HG02840 (cell line): ENCODE data around the gene CTBP2.

Experiments used
- ATAC-seq: cut with Tn5 transposase; IDR thresholded peaks from one replicate; pipeline ENCODE4 v1.9.1; 2021; ENCODE audit warnings: mild to moderate bottlenecking, moderate library complexity, moderate number of reproducible peaks; ENCODE audit not compliant: unreplicated experiment, low FRiP score

The CTBP2 gene

GRCh38 chr10:125159932-125160855 lies at the start of gene CTBP2:
TSS of gene CTBP2 (minus strand) at chr10:125160563.
- no peak for ATAC-seq

- ATAC-seq: no peak
Measured at GRCh38 chr10:125209591-125210355, 49.4 kb upstream of the CTBP2 start.

GRCh38 chr10:125208854-125209565 lies 48.6 kb upstream of the CTBP2 start:
- no peak for ATAC-seq

- ATAC-seq: no peak
Measured at GRCh38 chr10:125206623-125207022, 46.3 kb upstream of the CTBP2 start.

GRCh38 chr10:125205431-125205830 lies 45.1 kb upstream of the CTBP2 start:
- no peak for ATAC-seq

- no peak for ATAC-seq
Measured at GRCh38 chr10:125204400-125204799, 44.0 kb upstream of the CTBP2 start.

GRCh38 chr10:125203186-125203800 lies 42.9 kb upstream of the CTBP2 start:
- no peak for ATAC-seq

- ATAC-seq: peak; percentile 7
Measured at GRCh38 chr10:125201791-125202622, 41.6 kb upstream of the CTBP2 start.

- ATAC-seq: peak; percentile 82
Measured at GRCh38 chr10:125201108-125201524, 40.8 kb upstream of the CTBP2 start.

- no peak for ATAC-seq
Measured at GRCh38 chr10:125200396-125200795, 40.0 kb upstream of the CTBP2 start.

GRCh38 chr10:125199270-125199669 lies 38.9 kb upstream of the CTBP2 start:
- no peak for ATAC-seq

GRCh38 chr10:125194814-125195213 lies 34.5 kb upstream of the CTBP2 start:
- ATAC-seq: no peak

GRCh38 chr10:125193306-125193877 lies 33.0 kb upstream of the CTBP2 start:
- ATAC-seq: no peak

GRCh38 chr10:125192620-125193019 lies 32.3 kb upstream of the CTBP2 start:
- no peak for ATAC-seq

- no peak for ATAC-seq
Measured at GRCh38 chr10:125192005-125192404, 31.6 kb upstream of the CTBP2 start.

- ATAC-seq: no peak
Measured at GRCh38 chr10:125190946-125191345, 30.6 kb upstream of the CTBP2 start.

- ATAC-seq: no peak
Measured at GRCh38 chr10:125190414-125190813, 30.1 kb upstream of the CTBP2 start.

GRCh38 chr10:125189162-125189561 lies 28.8 kb upstream of the CTBP2 start:
- ATAC-seq: no peak
